Lung (tissue), 12 donors: ENCODE data around the gene ABCA4. TPM values are rescaled to one million over a fixed set of nuclear protein-coding genes. Genes with fewer than 3 reads are reported as not detected.

ENCODE experiments used
- ATAC-seq: fragments of 200-7000 bp; cut with Tn5 transposase; one replicate; pipeline ENCODE4 v1.9.1; 2020; ENCODE audit warnings: moderate number of reproducible peaks; ENCODE audit not compliant: insufficient read depth, low FRiP score
- DNase-seq, 3 donors: peaks; one replicate each; pipeline ENCODE4 v3.0.0-alpha.2; 2013 to 2017
- H3K27ac ChIP-seq, 2 donors: one replicate each; pipeline ENCODE4 v1.5.1; 2013; ENCODE audit warnings: mild to moderate bottlenecking in 2 of 2, moderate library complexity in 2 of 2, control low read depth in 1 of 2, inconsistent platforms in 1 of 2, low read depth in 1 of 2, low read length in 1 of 2
- H3K27me3 ChIP-seq, 3 donors: one replicate each; pipeline ENCODE4 v1.5.1; 2013; ENCODE audit warnings: low read length in 2 of 3; ENCODE audit not compliant: control insufficient read depth in 3 of 3, insufficient read depth in 3 of 3
- H3K36me3 ChIP-seq, 4 donors: one replicate each; pipeline ENCODE4 v1.5.1; 2013; ENCODE audit warnings: low read length in 4 of 4, mild to moderate bottlenecking in 1 of 4, moderate library complexity in 1 of 4; ENCODE audit not compliant: control insufficient read depth in 4 of 4, insufficient read depth in 4 of 4
- H3K4me1 ChIP-seq, 5 donors: one replicate each; pipeline ENCODE4 v1.5.1; 2013; ENCODE audit warnings: low read length in 5 of 5, mild to moderate bottlenecking in 2 of 5, moderate library complexity in 1 of 5; ENCODE audit not compliant: control insufficient read depth in 5 of 5, insufficient read depth in 5 of 5
- H3K4me3 ChIP-seq: one replicate; pipeline ENCODE4 v1.5.1; 2013; ENCODE audit warnings: mild to moderate bottlenecking, control low read depth, moderate library complexity
- H3K9ac ChIP-seq, 2 donors: one replicate each; pipeline ENCODE4 v1.5.1; 2013; ENCODE audit warnings: low read length in 2 of 2, control low read depth in 1 of 2; ENCODE audit not compliant: insufficient read depth in 1 of 2
- H3K9me3 ChIP-seq, 4 donors: one replicate each; pipeline ENCODE4 v1.5.1; 2013; ENCODE audit warnings: low read length in 3 of 4, mild to moderate bottlenecking in 1 of 4, moderate library complexity in 1 of 4; ENCODE audit not compliant: control insufficient read depth in 4 of 4, insufficient read depth in 3 of 4
- WGBS, 2 donors: extraction: QIAGEN DNeasy Blood & Tissue Kit; methylation state at CpG; one replicate each; pipeline ENCODE4 v1.1.7; 2013; 5-methylcytosine and 5-hydroxymethylcytosine counted together
- polyA plus RNA-seq, 2 donors: library from polyadenylated mRNA; stranded (reverse); fragments of 200-250 nt; gene quantifications; one replicate each; pipeline ENCODE4 v1.2.1, GENCODE V29; 2013
- total RNA-seq, 2 donors: library from RNA; depleted of rRNA in 1 of 2; stranded (reverse); fragments of >200 nt in 1 of 2; gene quantifications; one replicate each; pipeline ENCODE4 v1.2.1, GENCODE V29; 2014 to 2021
- TF ChIP-seq, protein P1 (sequence below): IDR thresholded peaks from 2 replicates; pipeline ENCODE4 v1.5.1; 2012; ENCODE audit warnings: mild to moderate bottlenecking; ENCODE audit errors: control extremely low read depth, extremely low read depth
- donor health status: control.
- donor health status: control.
- donor health status: Bipolar disorder and iron deficiency.
- donor health status: healthy.
- donor health status: DM: yes; HTN: yes; CAD: no.

ABCA4 gene
- total and polyA plus RNA-seq, 4 donors = 0.21 to 1.0 (median 0.67) TPM

DNA sequence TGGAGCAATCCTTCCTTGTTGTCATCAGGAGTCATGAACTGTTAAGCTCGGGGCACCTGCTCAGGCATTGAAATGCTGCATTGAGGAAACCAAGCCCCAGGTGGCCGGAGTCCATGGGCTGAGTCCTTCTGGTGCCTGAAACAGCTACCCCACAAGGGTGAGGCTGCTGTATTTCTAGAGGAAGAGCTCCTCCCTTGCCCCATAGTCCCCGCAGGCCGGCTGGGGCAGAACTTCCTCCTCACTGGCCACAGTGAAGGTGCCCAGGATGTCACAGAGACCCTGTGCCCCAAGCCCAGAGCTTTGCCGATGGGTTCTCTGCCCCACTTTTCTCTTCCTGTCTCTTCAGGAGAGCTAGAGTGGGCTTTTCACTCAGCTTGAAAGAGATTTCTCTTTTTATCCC lies 130.9 kb downstream of the ABCA4 start:
- Histone ChIP-seq H3K4me1 (peaks cover 0 to 5% (median 0%) of the 10 kb centered on the region in 5 donors), H3K4me3 (no peak overlapping the region), H3K9me3 (no peaks in the 10 kb centered on the region), H3K36me3 (no peaks in the 10 kb centered on the region), H3K9ac (no peak overlapping the region), H3K27ac (no peak overlapping the region), H3K27me3 (no peaks in the 10 kb centered on the region)
- WGBS, 2 donors = 34 to 62% methylated on average over 5 of the region's 5 CpGs
- DNase-seq = no peak
- no peak for ATAC-seq
- TF ChIP-seq, protein P1, sequence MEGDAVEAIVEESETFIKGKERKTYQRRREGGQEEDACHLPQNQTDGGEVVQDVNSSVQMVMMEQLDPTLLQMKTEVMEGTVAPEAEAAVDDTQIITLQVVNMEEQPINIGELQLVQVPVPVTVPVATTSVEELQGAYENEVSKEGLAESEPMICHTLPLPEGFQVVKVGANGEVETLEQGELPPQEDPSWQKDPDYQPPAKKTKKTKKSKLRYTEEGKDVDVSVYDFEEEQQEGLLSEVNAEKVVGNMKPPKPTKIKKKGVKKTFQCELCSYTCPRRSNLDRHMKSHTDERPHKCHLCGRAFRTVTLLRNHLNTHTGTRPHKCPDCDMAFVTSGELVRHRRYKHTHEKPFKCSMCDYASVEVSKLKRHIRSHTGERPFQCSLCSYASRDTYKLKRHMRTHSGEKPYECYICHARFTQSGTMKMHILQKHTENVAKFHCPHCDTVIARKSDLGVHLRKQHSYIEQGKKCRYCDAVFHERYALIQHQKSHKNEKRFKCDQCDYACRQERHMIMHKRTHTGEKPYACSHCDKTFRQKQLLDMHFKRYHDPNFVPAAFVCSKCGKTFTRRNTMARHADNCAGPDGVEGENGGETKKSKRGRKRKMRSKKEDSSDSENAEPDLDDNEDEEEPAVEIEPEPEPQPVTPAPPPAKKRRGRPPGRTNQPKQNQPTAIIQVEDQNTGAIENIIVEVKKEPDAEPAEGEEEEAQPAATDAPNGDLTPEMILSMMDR = no peak

DNA sequence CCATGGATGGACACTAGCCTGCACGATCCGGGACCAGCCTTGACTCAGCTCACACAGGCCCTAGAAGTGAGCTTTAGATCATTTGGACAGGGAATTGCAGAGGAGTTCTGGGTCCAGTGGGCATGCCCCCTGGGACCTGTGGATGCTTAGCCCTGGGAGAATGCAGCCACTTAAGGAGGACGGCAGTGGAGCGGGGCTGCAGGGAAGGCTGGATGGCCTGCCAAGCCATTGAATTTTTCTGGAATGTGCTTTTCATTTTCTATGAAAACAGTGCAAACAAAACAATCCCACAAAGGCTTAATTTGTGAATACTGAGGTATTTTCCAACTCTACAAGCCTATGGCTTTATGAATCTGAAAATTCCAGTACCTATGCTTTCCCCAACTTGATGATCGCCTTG lies 131.3 kb downstream of the ABCA4 start:
- no peak overlapping the region for H3K9ac ChIP-seq
- no peak overlapping the region for H3K4me3 ChIP-seq
- no peaks in the 10 kb centered on the region for H3K9me3 ChIP-seq
- 87 to 89% methylated on average over 5 of the region's 5 CpGs for WGBS, 2 donors
- no peaks in the 10 kb centered on the region for H3K36me3 ChIP-seq
- no peak overlapping the region for H3K27ac ChIP-seq
- no peaks in the 10 kb centered on the region for H3K27me3 ChIP-seq
- ATAC-seq (no peak), DNase-seq (no peak)
- peaks cover 0 to 5% (median 0%) of the 10 kb centered on the region in 5 donors for H3K4me1 ChIP-seq
- TF ChIP-seq, protein P1 = no peak

DNA sequence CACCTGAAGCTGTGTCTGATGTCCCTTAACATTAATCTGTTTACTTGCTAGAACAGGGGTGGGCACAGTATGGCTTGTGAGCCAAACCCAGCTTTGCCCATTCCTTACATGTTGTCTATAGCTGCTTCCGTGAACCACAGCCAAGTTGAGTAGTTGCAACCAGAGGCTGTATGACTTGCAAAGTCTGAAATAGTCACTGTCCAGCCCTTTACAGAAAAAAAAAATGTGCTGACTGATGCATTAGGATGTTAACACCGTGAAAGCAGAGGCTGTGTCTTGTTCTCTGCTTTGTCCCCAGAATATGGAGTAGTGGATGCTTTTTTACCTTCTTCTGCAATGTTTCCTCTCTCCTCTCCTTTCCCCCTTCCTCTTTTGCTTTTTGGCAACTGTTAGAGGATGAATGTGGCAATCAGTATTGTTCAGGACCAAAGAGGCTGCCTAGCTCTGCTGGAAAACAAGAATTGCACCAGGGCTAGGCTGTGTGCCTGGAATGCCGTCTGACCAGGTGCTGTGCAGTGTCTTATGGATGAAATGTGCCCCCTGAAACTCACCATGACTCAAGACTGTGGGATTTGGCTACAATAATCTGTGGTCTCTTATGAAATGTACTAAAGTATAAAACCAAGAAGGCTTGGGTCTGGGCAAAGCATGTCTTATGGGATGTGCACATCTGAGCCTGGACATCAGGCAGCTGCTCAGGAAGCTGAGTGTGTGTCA lies 132.2 kb downstream of the ABCA4 start:
- Histone ChIP-seq H3K27ac (peak overlapping the region in 1 of 2 donors; percentile 37), H3K4me1 (peaks cover 0 to 5% (median 0%) of the 10 kb centered on the region in 5 donors), H3K9me3 (no peaks in the 10 kb centered on the region), H3K4me3 (no peak overlapping the region), H3K27me3 (no peaks in the 10 kb centered on the region), H3K36me3 (no peaks in the 10 kb centered on the region), H3K9ac (no peak overlapping the region)
- TF ChIP-seq, protein P1 = no peak
- peak; percentile 58 for ATAC-seq
- WGBS, 2 donors = 28 to 53% methylated on average over 3 of the region's 3 CpGs
- peak in 2 of 3 donors; percentile 11 to 31 for DNase-seq

DNA sequence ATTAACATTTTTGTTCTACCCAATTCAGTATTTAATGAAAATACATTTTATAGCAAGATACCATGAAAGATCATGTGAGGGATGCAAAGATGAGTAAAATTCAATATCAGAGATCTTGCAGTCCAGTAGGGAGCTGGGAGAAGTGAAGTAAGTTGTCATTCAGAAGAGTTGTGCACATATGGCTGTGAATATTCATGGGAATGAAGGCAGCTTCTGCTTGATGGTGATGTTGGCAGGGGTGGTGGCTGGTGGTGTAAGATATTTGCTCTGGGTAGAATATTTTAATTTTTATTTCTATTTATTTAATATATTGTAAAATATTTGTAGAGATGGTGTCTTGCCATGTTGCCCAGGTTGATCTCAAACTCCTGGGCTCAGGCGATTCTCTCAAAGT lies 139.7 kb downstream of the ABCA4 start:
- ATAC-seq (no peak), DNase-seq (no peak)
- WGBS, 2 donors = 98 to 100% methylated on average over 1 of the region's 1 CpG
- TF ChIP-seq, protein P1 = no peak
- no peak overlapping the region for H3K9ac ChIP-seq
- no peak overlapping the region for H3K27ac ChIP-seq
- no peaks in the 10 kb centered on the region for H3K36me3 ChIP-seq
- no peaks in the 10 kb centered on the region for H3K9me3 ChIP-seq
- H3K27me3 ChIP-seq = no peaks in the 10 kb centered on the region
- H3K4me1 ChIP-seq = no peaks in the 10 kb centered on the region
- H3K4me3 ChIP-seq = no peak overlapping the region
